ENCODE data around the gene CCDC86.
"Not testable (repeated sequence)": the region's sequence is repeated elsewhere in the genome, so short reads cannot be mapped to it uniquely, and the experiment has no call there.

The CCDC86 gene

GRCh38 chr11:60841797-60842667, at the start of gene CCDC86:
Gene CCDC86 (plus strand): TSS chr11:60842113. CDS start chr11:60842125, 12 bp downstream.
- DNase-seq (ENCODE audit: low spot score): peak; percentile 98

GRCh38 chr11:60792521-60792920, 49.4 kb upstream of the CCDC86 start:
- no peak for DNase-seq (ENCODE audit: low spot score)

- no peak for DNase-seq (ENCODE audit: low spot score)
These were observed 46.6 kb upstream of the CCDC86 start for GRCh38 chr11:60795291-60795690.

GRCh38 chr11:60797846-60798630, 43.9 kb upstream of the CCDC86 start:
- no peak for DNase-seq (ENCODE audit: low spot score)

GRCh38 chr11:60798631-60799030, 43.3 kb upstream of the CCDC86 start:
- DNase-seq (ENCODE audit: low spot score): no peak

GRCh38 chr11:60801194-60801593, 40.7 kb upstream of the CCDC86 start:
- DNase-seq (ENCODE audit: low spot score): no peak

GRCh38 chr11:60803273-60803936, 38.5 kb upstream of the CCDC86 start:
- DNase-seq (ENCODE audit: low spot score): no peak

GRCh38 chr11:60809249-60809648, 32.7 kb upstream of the CCDC86 start:
- DNase-seq (ENCODE audit: low spot score): no peak

GRCh38 chr11:60809691-60810090, 32.2 kb upstream of the CCDC86 start:
- no peak for DNase-seq (ENCODE audit: low spot score)

- DNase-seq (ENCODE audit: low spot score): no peak
These were observed 31.8 kb upstream of the CCDC86 start for GRCh38 chr11:60810151-60810550.

GRCh38 chr11:60810569-60810968, 31.3 kb upstream of the CCDC86 start:
- no peak for DNase-seq (ENCODE audit: low spot score)

- no peak for DNase-seq (ENCODE audit: low spot score)
These were observed 28.6 kb upstream of the CCDC86 start for GRCh38 chr11:60813324-60813723.

GRCh38 chr11:60814112-60814511, 27.8 kb upstream of the CCDC86 start:
- no peak for DNase-seq (ENCODE audit: low spot score)

GRCh38 chr11:60816590-60817157, 25.2 kb upstream of the CCDC86 start:
- no peak for DNase-seq (ENCODE audit: low spot score)

- no peak for DNase-seq (ENCODE audit: low spot score)
These were observed 23.9 kb upstream of the CCDC86 start for GRCh38 chr11:60818057-60818456.

GRCh38 chr11:60821827-60822599, 19.9 kb upstream of the CCDC86 start:
- DNase-seq (ENCODE audit: low spot score): no peak

- not testable (repeated sequence) for DNase-seq (ENCODE audit: low spot score)
These were observed 18.1 kb upstream of the CCDC86 start for GRCh38 chr11:60823745-60824306.

GRCh38 chr11:60825118-60825517, 16.8 kb upstream of the CCDC86 start:
- DNase-seq (ENCODE audit: low spot score): no peak

GRCh38 chr11:60825790-60826189, 16.1 kb upstream of the CCDC86 start:
- DNase-seq (ENCODE audit: low spot score): no peak

GRCh38 chr11:60830478-60831142, 11.3 kb upstream of the CCDC86 start:
- no peak for DNase-seq (ENCODE audit: low spot score)

- peak; percentile 77 for DNase-seq (ENCODE audit: low spot score)
These were observed 10.8 kb upstream of the CCDC86 start for GRCh38 chr11:60831143-60831500.
